Astrocyte (in vitro differentiated cells and primary cell): ENCODE measurements around the gene DGUOK.

Experiments
- EZH2 ChIP-seq: IDR thresholded peaks from 2 replicates; pipeline ENCODE4 v1.6.1; 2012; ENCODE audit warnings: mild to moderate bottlenecking, low read length, inconsistent platforms; ENCODE audit not compliant: insufficient read depth
- TF ChIP-seq, protein P1 (sequence below): IDR thresholded peaks from 2 replicates; pipeline ENCODE4 v1.5.1; 2011; ENCODE audit warnings: low read depth, mild to moderate bottlenecking, inconsistent platforms, low read length, moderate library complexity; ENCODE audit not compliant: insufficient read depth

DNA sequence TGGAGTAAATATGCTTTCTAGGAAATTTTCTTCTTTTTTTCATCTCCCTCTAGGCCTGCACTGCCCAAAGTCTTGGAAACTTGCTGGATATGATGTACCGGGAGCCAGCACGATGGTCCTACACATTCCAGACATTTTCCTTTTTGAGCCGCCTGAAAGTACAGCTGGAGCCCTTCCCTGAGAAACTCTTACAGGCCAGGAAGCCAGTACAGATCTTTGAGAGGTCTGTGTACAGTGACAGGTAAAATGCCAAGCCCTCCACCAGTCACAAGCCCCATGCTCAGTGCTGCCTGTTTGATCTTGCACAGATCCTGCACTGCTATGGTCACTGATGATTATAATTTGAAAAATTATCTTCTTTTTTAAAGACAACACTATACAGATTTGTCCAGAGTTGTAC, 20.0 kb downstream of the DGUOK start:
- TF ChIP-seq, protein P1, sequence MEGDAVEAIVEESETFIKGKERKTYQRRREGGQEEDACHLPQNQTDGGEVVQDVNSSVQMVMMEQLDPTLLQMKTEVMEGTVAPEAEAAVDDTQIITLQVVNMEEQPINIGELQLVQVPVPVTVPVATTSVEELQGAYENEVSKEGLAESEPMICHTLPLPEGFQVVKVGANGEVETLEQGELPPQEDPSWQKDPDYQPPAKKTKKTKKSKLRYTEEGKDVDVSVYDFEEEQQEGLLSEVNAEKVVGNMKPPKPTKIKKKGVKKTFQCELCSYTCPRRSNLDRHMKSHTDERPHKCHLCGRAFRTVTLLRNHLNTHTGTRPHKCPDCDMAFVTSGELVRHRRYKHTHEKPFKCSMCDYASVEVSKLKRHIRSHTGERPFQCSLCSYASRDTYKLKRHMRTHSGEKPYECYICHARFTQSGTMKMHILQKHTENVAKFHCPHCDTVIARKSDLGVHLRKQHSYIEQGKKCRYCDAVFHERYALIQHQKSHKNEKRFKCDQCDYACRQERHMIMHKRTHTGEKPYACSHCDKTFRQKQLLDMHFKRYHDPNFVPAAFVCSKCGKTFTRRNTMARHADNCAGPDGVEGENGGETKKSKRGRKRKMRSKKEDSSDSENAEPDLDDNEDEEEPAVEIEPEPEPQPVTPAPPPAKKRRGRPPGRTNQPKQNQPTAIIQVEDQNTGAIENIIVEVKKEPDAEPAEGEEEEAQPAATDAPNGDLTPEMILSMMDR, result no peak
- TF ChIP-seq EZH2, result no peak
